Stimulated activated CD4-positive, alpha-beta T cell treated with anti-CD3 and anti-CD28 coated beads, Interleukin-1b, Interleukin-23, amount 100 ng/mL, for 4 hours (primary cell): Measurements from ENCODE around the gene AK4.

Experiments used
- DNase-seq, 2 donors: peaks; one replicate each; pipeline ENCODE4 v3.0.0-alpha.2; 2020; ENCODE audit warnings: low read depth in 2 of 2

AK4 gene

DNA sequence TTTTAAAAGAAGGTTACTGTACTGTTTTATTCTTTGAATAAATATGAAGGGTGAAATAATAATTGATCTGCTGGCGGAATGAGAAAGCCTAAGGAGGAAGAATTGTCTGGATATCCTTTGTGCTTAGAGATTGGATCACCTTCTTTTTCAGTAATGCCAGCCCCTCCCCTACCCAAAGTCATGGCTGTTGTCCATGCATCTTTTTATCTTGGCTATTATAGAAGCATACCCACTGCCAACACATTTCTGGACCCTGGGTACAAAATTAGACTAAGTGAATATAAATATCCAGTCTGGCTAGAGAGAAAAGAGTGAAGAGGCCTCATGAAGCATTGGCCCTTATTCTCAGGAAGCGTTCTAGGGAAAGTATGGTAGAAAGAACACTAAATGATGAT lies 28.1 kb downstream of the AK4 start:
- no peak for DNase-seq

DNA sequence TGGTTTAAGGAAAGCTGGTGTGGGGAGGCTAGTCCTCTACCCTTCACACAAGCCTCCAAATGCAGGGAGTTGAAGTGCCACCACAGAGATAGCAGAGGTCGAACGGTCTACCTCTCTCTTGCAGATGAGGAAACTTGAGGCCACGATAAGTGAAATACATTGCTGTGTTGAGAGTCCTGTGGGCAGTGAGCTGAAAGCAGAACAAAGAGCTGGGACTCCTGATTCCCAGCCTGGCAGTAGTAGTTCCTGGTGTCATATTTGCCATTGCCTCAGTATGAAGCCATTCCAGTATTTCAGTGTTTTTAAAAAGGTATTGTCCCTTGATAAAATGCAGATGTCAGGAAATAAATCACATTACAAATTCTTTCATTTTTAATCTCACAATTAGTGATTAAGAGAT lies 28.6 kb downstream of the AK4 start:
- no peak for DNase-seq

DNA sequence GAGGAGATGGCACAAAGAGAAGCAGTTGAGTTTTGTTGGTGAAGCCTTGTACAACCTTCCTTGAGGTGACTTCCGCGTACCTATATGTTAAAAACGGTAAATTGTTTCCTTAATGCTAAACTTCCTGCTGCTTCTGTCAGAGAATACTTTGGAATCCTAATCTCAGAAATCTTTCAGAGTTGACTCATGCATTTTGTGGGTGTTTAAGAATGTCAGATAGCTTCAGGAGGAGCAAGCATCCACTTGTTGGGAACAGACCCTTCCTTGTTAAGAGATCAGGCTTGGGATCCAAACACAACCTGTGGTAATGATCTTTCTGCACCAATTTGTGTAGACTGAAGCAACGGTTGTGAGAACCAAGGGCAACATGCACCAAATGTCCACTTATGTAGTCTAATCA lies 29.5 kb downstream of the AK4 start:
- no peak for DNase-seq

DNA sequence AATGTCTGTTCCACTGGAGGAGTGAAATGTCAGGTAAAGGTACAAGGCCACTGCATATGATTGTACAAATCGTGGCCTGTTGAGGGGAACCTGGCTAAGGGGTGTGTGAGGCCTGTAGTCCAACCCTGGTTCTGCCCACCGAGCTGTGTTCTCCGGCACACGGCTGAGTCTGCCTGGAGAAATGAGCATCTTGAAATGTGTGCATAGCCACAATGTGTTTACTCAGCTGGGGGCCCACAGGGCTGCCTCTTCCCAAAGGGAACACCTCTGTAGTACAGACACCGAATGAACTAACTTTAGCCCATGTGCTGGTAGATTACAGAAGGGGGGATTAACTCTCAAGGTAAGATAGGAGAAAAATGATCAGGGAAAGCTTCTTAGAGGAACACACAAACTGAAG lies 30.2 kb downstream of the AK4 start:
- no peak for DNase-seq

DNA sequence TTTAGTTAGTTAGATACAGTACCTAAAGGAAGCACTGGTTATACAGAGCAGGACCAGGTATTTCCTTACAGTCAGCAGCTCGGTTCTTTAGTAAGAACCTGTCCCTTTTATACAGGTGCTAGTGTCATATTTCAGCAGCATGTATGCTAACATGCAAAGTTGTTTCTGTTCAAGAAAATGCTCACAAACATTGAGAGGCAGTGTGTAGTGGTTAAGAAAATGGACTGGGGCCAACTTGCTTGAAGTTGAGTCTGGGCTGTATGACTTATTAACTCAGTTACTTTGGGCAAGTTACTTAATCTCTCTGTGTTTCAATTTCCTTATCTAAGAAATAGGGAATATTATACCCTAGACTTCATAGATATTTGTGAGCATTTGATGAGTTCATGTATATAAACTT lies 31.1 kb downstream of the AK4 start:
- DNase-seq: no peak

DNA sequence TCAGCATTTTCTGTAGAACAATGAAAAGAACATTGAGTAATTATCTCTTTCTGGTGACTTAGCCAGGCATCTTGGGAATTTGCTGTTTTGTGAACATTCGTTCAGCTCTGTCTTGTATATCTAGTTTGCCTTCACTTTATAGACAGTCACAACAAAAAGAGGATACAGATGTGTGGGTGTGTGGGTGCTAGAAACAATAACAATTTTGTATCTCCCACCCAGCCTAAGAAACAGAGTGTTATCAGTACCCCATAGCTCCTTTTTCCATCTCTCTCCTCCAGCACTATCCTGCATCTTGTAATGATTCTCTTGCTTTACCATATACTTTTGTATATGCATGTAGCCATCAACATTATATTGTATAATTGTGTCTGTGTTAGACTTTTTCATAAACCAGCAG lies 33.0 kb downstream of the AK4 start:
- DNase-seq: no peak

DNA sequence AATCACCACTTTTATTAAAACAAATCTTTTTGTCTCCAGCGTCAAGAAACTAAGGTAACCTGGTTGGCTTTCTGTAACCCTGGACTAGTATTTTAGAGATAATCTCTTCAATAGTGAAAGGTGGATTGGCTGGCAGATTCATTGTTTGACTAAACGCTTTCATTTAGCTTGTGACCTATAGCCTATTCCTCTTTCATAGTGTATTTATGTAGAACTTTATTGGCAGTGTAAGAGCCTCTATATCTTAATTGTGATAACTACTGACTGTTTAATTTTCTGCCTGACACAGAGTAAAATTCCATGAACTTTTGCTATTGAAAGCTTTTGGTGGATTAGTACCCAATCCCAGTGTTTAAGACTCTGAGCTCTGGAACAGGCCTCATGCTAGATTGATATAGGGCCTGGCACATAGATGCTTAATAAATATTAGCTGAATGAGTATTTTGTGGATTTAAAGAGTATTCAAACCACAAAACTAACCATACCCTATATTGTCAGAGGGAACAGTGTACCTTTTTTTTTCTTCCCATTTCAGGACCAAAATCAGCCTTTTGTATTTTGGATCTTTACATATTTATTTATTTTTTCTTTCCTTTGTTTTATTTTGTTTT lies 34.8 kb downstream of the AK4 start:
- DNase-seq: no peak

DNA sequence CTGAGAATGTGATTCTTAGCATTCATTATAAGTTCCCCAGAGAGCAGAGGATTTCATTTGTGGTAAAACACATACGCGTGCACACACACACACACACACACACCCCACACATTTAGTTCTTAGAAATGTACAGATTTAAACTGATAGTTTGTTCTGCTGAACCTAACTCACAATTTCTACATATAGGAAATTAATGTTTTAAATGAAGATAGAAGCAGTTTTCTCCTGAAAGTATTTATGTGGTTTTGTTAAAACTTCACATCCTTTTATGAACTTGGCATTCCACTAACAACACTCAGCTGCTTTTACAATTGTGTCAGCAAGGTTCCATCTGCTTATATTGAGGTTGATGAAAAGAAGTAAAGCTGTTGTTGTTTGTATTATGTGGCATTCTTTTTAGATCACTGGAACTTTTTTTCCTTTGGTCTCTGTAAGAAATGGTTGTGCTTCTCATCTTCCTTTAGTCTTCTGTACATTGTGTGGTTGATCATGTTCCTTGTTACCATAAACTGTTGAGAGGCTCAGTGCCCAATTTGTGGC lies 41.6 kb downstream of the AK4 start:
- no peak for DNase-seq

DNA sequence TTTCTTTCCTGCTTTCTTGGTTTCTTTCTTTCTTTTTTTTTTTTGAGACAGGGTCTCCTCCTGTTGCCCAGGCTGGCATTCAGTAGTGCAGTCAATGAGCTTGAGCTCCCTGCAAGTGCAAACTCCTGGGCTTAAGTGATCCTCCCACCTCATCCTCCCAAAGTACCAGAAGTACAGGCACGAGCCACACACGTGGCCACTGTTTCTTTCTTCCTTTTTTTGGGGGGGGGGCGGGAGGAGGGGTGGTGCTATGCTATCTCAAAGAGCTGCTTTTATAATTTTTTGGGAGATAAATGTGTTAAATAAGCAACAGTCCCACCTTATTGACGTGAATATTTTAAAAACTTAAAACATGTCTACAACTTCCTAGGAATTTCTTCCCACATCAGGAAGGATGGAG lies 42.2 kb downstream of the AK4 start:
- no peak for DNase-seq

DNA sequence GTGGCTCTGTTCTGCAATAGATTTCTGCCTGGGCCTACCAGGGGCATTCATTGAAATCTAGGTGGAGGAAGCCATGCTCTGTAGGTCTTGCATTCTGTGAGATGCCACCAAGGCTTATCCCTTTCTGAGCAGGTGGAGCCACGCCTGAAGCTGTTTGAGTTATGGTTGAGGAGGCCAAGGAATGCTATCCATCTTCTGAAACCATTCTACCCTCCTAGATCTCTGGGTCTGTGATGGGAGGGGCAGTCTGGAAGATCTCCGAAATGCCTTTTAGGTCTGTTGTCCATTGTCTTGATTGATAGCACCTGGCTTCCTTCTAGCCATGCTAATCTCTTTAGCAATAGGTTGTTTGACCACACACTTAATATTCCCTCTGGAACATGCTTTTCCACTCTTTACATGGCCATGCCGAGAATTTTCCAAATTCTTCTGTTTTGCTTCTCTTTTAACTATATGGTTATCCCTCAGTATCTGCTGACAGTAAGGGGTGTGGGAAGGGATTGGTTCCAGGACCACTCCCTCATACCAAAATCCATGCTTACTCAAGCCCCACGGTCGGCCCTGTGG lies 45.2 kb downstream of the AK4 start:
- DNase-seq: no peak

DNA sequence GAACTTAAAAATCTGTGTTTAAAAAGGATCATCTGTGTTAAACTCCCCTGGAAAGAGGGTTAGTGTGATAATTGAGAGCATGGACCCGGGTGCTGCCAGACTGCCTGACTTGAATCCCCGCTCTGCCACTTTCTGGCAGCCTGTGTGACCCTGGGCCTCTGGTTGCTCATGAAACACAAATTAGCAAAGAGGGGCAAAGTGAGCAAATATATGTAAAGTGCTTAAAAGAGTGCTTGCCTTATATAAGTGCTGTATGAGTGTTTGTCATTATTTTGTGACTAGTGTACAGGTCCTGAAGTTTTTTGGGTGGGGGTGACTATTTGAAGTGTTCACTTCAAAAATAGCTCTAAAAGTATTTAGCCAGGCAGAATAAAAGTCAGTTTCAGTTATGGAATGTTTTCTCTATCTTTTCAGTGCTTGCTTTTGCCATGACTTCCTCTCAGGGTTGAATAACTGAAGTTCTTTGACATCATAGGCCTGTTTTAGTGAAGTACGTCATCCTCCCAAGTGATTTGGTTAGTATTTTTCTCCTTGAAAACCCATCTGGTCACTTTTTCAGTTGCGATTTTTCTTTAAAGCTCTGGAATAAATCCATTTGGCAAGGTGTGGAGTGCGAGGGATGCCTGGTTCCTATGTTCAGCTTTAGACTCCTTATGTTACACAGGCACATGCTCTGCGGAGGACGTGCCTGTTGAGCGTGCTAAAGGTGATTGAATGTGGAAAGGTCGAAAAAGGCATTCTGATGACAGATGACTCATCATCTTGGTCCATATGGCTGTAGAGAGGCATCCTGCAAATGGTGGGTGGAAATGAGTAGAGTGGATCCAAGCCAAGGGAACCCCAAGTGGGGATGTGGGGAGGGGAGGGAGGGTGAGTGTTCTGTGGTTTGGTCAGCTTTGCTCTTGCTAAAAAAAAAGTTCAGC lies 47.8 kb downstream of the AK4 start:
- no peak for DNase-seq

DNA sequence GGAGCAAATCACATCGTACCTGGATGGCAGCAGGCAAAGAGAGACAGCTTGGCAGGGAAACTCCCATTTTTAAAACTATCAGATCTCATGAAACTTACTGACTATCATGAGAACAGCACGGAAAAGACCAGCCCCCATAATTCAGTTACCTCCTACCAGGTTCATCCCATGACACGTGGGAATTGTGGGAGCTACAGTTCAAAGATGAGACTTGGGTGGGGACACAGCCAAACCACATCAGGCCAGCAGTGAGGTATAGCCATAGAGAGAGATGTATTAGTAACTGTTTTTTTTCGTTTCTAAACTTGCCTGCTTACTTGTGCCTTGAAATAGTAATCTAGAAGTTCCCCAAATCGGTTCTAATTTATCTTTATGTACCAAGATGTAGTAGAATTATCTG lies 48.9 kb downstream of the AK4 start:
- DNase-seq: no peak

DNA sequence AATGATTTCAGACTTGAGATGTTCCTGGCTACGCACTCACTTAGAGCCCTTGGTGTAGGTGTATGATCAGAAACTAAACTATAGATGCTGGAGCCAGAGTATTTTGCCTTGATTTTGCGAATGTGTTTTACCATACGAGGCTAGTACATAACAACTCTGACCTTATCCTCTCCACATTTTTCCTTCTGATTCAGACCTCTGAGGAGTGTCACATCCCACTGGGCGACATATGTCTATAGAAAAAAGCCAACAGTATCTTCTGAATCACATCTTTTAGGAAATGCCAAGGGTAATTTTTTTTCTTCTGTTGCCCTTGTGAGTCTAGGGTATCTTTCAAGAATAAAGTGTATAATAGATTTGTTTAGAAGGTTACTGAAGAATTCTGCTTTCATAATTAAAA lies 49.6 kb downstream of the AK4 start:
- DNase-seq: no peak

DNA sequence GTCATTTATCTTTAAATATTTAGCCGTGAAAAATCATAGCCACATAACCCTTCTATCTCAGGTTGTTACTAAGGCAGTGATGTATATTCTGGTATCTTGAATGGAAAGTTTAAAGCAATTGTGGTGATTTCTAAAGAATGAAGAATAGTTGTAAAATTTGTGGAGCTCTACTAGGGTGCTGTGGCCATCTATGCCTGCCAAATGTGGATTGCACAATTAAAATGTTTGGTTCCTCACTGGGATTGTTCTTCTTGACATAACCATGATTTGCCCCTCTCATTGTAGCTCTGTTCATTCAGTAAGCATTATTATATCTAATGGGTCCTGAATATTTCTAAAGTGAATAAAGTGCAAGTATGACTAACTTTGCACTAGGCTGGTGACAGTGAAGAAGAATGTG lies 50.1 kb downstream of the AK4 start:
- DNase-seq: no peak

DNA sequence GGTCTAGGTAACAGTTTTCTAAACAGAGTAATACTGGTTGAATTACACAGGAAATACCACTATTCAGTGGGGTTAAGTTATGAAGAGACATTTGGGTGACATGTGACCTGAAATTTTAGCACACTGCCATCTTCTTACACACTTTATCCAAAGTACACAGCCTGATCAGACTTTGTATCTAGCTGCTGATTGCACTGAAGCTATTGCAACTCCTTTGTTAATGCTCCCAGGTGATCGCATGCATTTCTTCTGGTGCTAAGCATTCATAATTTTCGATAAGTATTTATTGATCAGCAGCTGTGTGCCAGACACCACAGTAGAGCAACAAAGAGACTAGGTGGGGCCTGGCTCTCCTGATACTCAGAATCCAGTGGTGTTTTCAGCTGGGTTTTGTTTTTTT lies 52.4 kb downstream of the AK4 start:
- DNase-seq: no peak

DNA sequence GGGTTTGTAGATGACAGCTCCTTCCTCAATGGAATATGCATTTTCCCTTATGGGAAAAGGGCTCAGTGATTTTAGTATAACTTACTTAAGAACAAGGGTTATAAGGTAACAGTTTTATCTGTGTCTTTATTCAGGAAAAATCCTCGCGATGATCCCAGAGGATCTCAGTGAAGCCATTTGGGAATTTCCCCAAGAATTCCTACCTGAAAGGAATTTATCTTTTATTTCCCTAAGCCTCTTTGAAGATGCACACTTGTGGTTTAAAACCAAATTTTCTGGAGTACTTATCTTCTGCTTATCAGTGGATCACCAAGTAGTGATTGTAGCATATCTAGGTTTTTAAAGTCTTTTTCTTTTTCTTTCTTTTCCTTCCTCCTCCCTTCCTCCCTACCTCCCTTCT lies 58.8 kb downstream of the AK4 start:
- no peak for DNase-seq

DNA sequence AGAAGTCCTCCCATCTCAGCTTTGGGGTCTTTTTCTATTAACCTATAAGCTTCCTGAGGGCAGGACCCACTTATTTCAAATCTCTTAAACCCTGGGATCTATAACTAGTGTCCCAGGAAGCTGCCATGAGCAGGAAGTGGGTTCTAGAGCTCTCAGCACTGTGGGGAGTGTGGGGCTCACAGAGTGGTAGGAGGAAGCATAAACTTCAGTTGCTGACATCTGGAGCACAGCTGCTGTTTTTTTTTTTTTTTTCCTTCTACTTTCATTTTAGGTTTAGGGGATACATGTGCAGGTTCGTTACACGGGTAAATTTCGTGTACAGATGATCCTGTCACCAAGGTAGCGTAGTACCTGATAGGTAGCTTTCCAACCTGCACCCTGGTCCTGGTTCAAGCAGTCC lies 59.3 kb downstream of the AK4 start:
- DNase-seq: no peak

DNA sequence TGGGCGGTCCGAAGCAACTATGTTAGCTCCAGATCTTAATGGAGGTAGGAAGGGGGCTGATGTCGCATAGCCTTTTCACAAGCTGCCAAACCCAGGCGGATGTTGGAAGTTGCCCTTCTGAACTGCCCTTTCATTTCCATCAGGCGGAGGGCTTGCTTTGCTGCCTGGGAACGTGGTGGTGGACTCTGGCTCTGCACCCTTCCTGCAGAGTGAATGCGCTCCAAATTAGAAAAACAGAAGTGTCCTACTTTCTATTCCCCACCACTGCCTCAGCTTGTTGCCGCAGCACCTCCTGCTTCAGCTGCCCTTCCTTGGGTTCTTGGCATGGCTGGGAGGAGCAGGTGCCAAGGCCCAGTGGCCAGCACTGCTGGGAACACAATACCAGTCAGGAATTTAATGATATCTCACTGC lies 60.6 kb downstream of the AK4 start:
- DNase-seq: no peak

DNA sequence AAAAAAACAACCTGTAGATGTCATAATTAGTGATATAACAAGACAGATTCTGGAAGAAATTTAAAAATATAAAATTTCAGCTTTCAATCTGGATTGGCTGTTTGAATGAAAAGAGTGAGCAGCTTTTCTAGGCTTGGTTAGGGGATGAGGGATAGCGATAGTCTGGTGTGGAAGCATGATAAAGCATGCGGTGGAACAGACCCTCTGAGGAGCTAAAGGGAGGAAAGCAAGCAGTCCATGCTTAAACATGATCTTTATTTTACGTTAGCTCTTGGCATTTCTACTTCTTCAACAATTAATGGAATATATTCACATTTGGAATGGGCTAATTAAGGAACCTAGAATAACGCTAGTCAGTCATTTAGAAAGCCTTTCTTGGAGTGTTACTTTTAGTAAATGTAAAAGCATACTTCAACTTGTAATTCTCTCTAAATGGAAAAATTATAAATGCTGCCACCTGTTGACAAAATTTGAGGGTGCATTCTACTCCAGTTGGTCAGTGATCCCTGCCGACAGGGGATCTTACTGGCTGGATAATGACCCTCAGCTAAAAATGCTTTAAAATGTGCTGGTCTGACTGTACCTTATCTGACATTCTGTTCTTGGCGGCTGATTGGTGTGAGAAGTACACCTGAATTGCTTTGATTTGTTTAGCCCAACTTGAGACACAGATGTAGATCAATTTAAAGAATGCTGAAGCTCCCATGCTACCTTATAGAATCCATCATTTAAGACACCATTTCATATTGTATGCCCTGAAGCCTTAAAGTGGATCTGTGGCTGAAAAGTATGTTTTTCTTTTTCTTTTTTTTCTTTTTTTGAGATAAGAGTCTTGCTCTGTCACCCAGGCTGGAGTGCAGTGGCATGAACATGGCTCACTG lies 61.2 kb downstream of the AK4 start:
- DNase-seq: no peak

DNA sequence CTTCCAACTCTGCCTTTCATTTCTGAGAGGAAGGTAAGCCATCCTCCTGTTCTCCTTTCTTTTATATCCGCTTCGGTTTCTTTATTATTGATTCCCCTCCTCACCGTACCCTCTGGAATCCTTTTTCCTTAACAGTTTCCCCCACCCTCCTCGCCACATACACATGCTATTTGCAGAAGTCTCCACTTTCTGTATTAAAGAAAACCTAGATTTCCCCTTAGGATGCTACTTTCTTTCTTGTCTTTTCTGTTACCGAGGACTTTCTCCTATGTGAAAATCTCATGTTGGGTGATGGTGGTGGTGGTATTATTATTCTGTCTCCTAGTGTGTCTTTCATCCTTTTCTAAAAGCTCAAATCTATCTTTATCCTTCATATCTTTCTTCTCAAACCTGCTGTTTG lies 62.3 kb downstream of the AK4 start:
- DNase-seq: no peak

DNA sequence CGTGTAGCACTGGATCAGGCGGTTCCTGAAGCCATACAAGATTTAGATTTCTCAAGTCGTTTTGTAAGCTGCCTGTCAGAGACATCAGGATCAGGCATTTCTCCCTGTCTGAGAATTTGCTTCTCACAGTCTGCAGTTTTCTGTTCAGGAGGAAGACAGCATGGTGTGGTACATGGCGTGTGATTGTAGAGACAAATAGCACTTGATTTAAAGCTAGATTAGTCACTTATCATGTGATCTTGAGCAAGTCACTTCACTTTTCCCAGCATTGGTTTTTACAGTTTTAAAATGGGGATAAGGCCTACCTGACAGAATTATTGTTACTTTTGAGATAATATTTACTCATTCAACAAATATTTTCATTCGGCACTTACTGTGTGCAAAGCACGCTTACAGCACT lies 63.3 kb downstream of the AK4 start:
- DNase-seq: no peak
